GM19463 (cell line): ENCODE results near the gene PSAP.

Source experiments
- ATAC-seq: cut with Tn5 transposase; IDR thresholded peaks from one replicate; pipeline ENCODE4 v1.9.1; 2021; ENCODE audit warnings: mild to moderate bottlenecking, moderate library complexity; ENCODE audit not compliant: unreplicated experiment

The PSAP gene

GRCh38 chr10:71770255-71770654 is 80.8 kb downstream of the PSAP start:
- no peak for ATAC-seq

GRCh38 chr10:71769279-71769823 is 81.7 kb downstream of the PSAP start:
- ATAC-seq, result peak; percentile 15

- no peak for ATAC-seq
These were observed 83.5 kb downstream of the PSAP start for GRCh38 chr10:71767420-71768035.

GRCh38 chr10:71766717-71767419 is 84.2 kb downstream of the PSAP start:
- no peak for ATAC-seq
